Mucosa of rectum (tissue), 2 donors: Measurements from ENCODE around the gene A4GALT.
"Not testable (repeated sequence)": the region's sequence is repeated elsewhere in the genome, so short reads cannot be mapped to it uniquely, and the experiment has no call there.

ENCODE experiments used
- H3K27ac ChIP-seq, 2 donors: one replicate each; pipeline ENCODE4 v1.7.0; 2013; ENCODE audit warnings: inconsistent platforms in 2 of 2, low read depth in 2 of 2, low read length in 2 of 2
- H3K27me3 ChIP-seq, 2 donors: one replicate each; pipeline ENCODE4 v1.7.0; 2013; ENCODE audit warnings: low read length in 2 of 2; ENCODE audit not compliant: control insufficient read depth in 2 of 2, insufficient read depth in 2 of 2
- H3K36me3 ChIP-seq, 2 donors: one replicate each; pipeline ENCODE4 v1.7.0; 2013; ENCODE audit warnings: low read length in 2 of 2; ENCODE audit not compliant: control insufficient read depth in 2 of 2, insufficient read depth in 2 of 2
- H3K4me1 ChIP-seq, 2 donors: one replicate each; pipeline ENCODE4 v1.7.0; 2013; ENCODE audit warnings: low read length in 2 of 2, mild to moderate bottlenecking in 1 of 2; ENCODE audit not compliant: control insufficient read depth in 2 of 2, insufficient read depth in 2 of 2
- H3K4me3 ChIP-seq, 2 donors: one replicate each; pipeline ENCODE4 v1.7.0; 2013; ENCODE audit warnings: low read length in 2 of 2
- H3K9ac ChIP-seq, 2 donors: one replicate each; pipeline ENCODE4 v1.7.0; 2013; ENCODE audit warnings: low read length in 2 of 2, low read depth in 1 of 2, mild to moderate bottlenecking in 1 of 2
- H3K9me3 ChIP-seq, 2 donors: one replicate each; pipeline ENCODE4 v1.7.0; 2013; ENCODE audit warnings: low read length in 2 of 2; ENCODE audit not compliant: control insufficient read depth in 2 of 2
- donor health status: healthy.
- donor health status: Normal muscosa, but diverticular disease.

A4GALT gene

DNA sequence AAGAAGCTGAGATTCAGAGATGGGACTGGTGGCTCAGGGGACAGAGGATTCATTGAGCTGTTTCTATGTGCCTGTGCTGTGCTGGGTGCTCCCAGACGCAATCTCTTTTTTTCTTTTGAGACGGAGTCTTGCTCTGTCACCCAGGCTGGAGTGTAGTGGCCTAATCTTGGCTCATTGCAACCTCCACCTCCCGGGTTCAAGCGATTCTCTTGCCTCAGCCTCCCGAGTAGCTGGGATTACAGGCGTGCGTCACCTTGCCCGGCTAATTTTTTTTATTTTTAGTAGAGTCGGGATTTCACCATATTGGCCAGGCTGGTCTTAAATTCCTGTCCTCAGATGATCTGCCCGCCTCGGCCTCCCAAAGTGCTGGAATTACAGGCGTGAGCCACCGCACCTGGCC lies 47.6 kb downstream of the A4GALT start:
- not testable (repeated sequence) for H3K4me1 ChIP-seq, H3K27ac ChIP-seq, H3K9ac ChIP-seq, H3K9me3 ChIP-seq, H3K4me3 ChIP-seq, H3K27me3 ChIP-seq, H3K36me3 ChIP-seq

DNA sequence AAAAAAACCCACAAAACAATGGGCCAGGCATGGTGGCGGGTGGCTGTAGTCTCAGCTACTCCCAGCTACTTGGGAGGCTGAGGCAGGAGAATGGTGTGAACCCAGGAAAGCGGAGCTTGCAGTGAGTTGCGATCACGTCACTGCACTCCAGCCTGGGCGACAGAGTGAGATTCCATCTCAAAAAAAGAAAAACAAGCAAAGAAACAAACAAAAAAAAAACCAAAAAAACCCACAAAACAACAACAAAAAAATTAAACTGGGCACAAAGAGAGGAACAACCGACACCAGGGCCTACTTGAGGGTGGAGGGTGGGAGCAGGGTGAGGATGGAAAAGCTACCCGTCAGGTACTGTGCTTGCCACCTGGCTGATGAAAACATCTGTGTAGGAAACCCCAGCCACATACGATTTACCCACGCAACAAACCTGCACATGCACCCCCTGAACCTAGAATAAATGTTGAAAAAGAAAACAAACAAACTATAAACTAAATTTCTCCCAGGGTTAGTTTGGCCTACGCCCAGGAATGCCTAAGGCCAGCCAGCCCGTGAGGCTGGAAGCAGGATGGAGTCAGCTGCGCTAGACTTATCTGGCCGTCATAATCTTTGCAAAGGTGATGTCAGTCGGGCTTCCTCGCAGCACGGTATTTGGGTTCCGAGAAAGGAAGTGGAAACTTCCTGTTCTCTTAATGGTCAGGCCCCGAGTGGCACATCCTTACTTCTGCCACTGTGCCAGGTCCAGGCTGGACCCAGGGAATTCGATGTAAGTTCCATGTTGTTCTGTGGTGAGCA lies 49.6 kb downstream of the A4GALT start:
- H3K36me3 ChIP-seq = no peaks in the 10 kb centered on the region
- H3K9me3 ChIP-seq = no peaks in the 10 kb centered on the region
- no peak overlapping the region for H3K4me3 ChIP-seq
- peaks cover 2 to 6% of the 10 kb centered on the region in 2 donors for H3K4me1 ChIP-seq
- no peak overlapping the region for H3K27ac ChIP-seq
- H3K9ac ChIP-seq = no peak overlapping the region
- no peaks in the 10 kb centered on the region for H3K27me3 ChIP-seq

DNA sequence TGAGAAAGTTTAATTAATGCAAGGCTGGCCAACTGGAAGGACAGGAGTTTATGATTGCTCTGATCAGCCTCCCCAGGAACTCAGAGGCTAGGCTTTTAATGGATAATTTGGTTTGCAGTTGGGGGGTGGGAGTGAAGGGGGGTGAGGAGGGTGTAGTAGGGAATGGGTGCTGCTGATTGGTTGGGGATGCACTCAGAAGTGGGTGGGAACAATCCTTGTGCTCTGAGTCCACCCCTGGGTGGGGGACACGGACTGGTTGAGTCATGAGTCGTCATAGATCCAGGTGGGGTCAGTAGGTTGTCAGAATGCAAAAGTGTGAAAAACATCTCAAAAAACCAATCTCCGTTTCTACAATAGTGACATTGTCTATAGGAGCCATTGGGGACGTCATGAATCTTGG lies 50.6 kb downstream of the A4GALT start:
- H3K9ac ChIP-seq = no peak overlapping the region
- H3K36me3 ChIP-seq = no peaks in the 10 kb centered on the region
- H3K27me3 ChIP-seq = no peaks in the 10 kb centered on the region
- H3K9me3 ChIP-seq = no peaks in the 10 kb centered on the region
- peaks cover 0 to 3% of the 10 kb centered on the region in 2 donors for H3K4me1 ChIP-seq
- no peak overlapping the region for H3K27ac ChIP-seq
- no peak overlapping the region for H3K4me3 ChIP-seq

DNA sequence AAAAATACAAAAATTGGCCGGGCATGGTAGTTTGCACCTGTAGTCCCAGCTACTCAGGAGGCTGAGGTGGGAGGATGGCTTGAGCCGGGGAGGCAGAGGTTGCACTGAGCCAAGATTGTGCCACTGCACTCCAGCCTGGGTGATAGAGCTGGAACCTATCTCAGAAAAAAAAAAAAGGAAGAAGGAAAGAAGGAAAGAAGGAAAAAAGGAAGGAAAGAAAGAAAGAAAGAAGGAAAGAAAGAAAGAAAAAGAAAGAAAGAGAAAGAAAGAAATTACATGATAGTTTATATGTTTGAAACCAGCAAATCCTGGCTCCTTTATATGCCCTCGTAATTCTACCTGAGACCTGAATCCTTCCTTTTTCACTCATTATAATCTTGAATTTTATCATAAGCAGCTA lies 54.3 kb downstream of the A4GALT start:
- H3K36me3 ChIP-seq, H3K9me3 ChIP-seq, H3K4me3 ChIP-seq, H3K4me1 ChIP-seq, H3K27me3 ChIP-seq, H3K27ac ChIP-seq, H3K9ac ChIP-seq: not testable (repeated sequence)

DNA sequence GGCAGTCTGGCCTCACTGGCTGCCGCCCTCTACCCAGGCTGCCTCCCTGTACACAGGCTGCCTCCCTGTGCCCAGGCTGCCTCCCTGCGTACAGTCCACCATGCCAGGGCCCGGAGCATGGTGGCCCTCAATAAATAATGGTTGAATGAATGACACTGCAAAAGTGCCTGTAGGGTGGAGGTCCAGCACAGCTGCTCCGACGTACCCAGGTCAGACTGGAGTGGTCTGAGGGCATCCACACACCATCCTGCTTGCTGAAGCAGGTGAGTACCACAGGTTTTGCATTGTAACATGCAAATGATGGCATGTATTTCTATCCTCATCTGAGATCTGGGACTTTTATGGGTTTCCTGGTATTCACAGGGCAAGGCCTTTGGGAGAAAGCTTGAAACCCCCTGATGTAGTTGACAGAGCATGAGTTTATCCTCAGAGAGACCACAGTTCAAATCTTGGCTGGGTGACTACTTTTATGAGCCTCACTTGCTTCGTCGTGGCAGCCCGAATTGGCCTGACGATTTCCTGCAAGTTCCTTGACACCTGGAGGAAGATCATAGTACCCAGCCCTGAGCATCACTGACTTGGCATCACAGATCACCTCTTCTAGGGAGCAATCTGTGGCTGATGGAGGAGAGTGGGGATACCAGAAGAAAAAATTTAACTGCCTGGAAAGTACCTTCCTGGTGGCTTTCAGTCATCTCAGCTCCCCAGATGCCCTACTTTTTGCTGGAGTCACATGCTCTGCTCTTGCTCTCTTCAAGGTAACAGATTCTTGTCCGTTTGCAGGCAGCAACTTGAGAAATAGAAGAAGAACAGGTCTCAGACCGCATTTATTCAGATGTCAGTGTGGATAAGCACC lies 55.5 kb downstream of the A4GALT start:
- H3K4me1 ChIP-seq = peaks cover 0 to 3% of the 10 kb centered on the region in 2 donors
- H3K27ac ChIP-seq = no peak overlapping the region
- H3K9me3 ChIP-seq = no peaks in the 10 kb centered on the region
- H3K9ac ChIP-seq = no peak overlapping the region
- no peak overlapping the region for H3K4me3 ChIP-seq
- H3K27me3 ChIP-seq = peaks cover 0 to 3% of the 10 kb centered on the region in 2 donors
- H3K36me3 ChIP-seq = no peaks in the 10 kb centered on the region

DNA sequence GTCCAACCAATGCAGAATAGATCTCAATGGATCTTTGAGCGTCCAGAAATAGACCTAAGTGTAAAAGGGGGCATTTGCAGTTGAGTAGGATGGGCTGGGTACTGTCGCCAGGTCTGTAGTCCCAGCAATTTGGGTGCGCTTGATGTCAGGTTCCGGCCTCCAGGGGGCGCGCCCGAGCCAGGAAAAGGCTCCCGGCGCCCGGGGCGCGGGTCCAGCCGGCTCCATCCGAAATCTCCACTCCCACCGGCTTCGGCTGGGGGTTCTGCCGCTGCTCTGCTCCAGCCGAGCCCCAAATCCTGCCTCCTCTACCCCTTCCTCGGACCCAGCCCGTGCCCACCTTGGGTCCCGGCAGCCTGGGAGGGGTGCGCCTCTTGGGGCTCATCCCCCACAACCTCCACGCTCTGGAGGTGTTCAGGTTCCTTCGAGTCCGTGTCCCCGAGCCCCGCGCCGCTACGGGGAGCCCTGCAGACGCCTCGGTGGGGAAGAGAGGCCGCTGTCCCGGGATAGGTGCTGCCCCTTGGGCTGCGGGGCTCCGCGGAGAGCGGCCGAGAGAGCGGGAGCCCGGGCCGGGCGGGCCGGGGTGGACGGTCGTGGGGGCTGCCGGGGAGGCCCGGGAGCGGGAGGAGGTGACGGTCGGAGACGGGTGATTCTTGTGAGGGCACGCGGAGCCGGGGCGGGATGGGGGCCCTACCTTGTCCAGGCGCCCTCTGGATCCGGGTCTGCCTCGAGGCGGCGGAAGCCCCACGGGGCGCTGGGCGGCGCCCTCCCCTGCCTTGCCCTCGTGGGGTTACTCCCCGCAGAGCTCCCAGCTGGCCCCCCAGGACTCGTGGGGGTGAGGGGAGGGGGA lies 58.5 kb downstream of the A4GALT start:
- Histone ChIP-seq H3K4me3 (peak overlapping the region; percentile 57 to 62), H3K9ac (peak overlapping the region; percentile 32 to 64), H3K27me3 (peaks cover 0 to 3% of the 10 kb centered on the region in 2 donors), H3K9me3 (no peaks in the 10 kb centered on the region), H3K36me3 (no peaks in the 10 kb centered on the region), H3K4me1 (peaks cover 0 to 3% of the 10 kb centered on the region in 2 donors), H3K27ac (no peak overlapping the region)

DNA sequence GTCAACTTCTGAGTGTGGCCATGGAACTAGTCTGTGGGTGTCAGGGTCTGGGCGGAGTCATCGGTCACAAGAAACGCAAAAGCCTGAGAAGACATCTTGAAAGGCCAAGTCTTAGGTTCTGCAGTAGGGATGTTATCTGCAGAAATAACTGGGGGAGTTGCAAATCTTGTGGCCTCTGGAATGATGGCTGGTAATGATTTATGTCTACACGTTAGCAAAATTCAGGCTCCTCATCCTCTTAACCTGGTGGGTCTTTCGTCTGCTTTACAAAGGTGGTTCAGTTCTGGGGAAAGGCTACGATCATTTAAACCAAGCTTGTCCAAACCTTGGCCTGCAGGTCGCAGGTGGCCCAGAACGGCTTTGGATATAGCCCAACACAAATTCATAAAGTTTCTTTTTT lies 64.1 kb downstream of the A4GALT start:
- no peak overlapping the region for H3K27ac ChIP-seq
- no peak overlapping the region for H3K9ac ChIP-seq

DNA sequence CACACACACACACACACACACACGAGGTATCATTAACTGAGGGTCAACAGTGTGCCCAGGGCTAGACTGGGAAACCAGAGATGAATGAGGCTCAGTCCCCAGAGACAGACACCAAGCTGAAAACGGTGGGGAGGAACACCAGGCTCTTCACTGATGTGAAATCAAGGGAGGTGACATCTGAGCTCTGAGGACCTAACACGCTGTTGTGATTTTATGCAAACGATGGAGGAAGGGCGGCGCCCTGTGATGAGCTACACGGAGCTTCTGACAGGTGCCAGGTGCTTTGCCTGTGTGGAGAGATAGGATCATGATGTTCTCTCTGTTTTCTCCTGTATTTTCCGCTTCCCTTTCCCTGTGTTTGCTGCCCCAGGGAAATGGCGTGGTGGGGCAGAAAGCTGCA lies 65.0 kb downstream of the A4GALT start:
- H3K9ac ChIP-seq = no peak overlapping the region
- H3K36me3 ChIP-seq = no peaks in the 10 kb centered on the region
- no peaks in the 10 kb centered on the region for H3K9me3 ChIP-seq
- no peak overlapping the region for H3K4me3 ChIP-seq
- H3K27ac ChIP-seq = no peak overlapping the region
- H3K27me3 ChIP-seq = no peaks in the 10 kb centered on the region
- no peaks in the 10 kb centered on the region for H3K4me1 ChIP-seq

More for the DNA sequence above, 64.1 kb downstream of the A4GALT start:
- Histone ChIP-seq H3K9me3 (no peaks in the 10 kb centered on the region), H3K36me3 (no peaks in the 10 kb centered on the region), H3K27me3 (no peaks in the 10 kb centered on the region), H3K4me3 (no peak overlapping the region), H3K4me1 (no peaks in the 10 kb centered on the region)

DNA sequence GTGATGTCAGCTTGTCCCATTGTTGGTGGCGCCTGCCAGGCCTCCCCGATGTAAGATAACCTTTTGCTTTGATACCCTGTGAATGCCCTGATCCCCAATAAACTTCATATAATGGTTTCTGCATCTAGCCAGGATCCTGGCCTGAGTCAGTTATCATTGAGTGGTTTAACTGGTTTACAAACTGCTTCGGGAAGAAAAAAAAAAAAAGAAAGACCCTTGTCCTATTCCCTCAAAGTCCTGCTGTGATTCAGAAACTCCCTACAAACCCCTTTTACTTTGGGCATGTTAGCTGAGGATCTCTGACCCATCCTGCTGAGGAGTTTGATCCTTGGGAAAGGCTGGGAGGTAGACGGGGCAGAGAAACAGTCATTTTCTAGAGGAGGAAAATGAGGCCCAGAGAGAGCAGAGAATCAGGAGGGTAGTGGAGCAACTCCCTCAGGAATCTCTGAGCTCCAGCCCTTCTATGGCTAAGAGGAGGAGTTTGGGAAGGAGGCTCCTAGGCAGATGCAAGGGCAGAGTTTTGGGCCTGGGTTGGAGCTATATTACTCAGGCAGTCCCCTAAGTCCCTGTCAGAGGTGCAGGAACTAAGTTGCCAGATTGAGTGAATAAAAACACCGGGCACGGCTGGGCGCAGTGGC lies 66.1 kb downstream of the A4GALT start:
- no peak overlapping the region for H3K4me3 ChIP-seq
- no peak overlapping the region for H3K27ac ChIP-seq
- no peaks in the 10 kb centered on the region for H3K27me3 ChIP-seq
- peaks cover 0 to 1% of the 10 kb centered on the region in 2 donors for H3K4me1 ChIP-seq
- no peaks in the 10 kb centered on the region for H3K36me3 ChIP-seq
- no peak overlapping the region for H3K9ac ChIP-seq
- H3K9me3 ChIP-seq = no peaks in the 10 kb centered on the region
